Bronchial epithelial cell (primary cell): Measurements from ENCODE around the gene WDPCP. TPM values are rescaled to one million over a fixed set of nuclear protein-coding genes. Genes with fewer than 3 reads are reported as not detected.
"Not testable (repeated sequence)": the region's sequence is repeated elsewhere in the genome, so short reads cannot be mapped to it uniquely, and the experiment has no call there.

Experiments
- DNase-seq: peaks from one replicate; pipeline ENCODE4 v3.0.0-alpha.2; 2010; ENCODE audit warnings: low read depth
- FAIRE-seq: peaks from 2 replicates; lab custom pipeline; 2011; peaks lifted over from hg19 to GRCh38; lab: Jason Lieb, UNC
- H3K27me3 ChIP-seq: 2 replicates; pipeline ENCODE4 v1.5.1; 2011; ENCODE audit warnings: low read length; ENCODE audit not compliant: control insufficient read depth, insufficient read depth
- H3K36me3 ChIP-seq: 2 replicates; pipeline ENCODE4 v1.5.1; 2011; ENCODE audit warnings: low read length; ENCODE audit not compliant: control insufficient read depth, insufficient read depth
- H3K4me3 ChIP-seq: 2 replicates; pipeline ENCODE4 v1.5.1; 2011; ENCODE audit warnings: mild to moderate bottlenecking, low read depth, low read length, control low read depth
- CTCF ChIP-seq: IDR thresholded peaks from 2 replicates; pipeline ENCODE4 v1.5.1; 2011; ENCODE audit warnings: mild to moderate bottlenecking, moderate library complexity, low read length, control low read depth, inconsistent platforms; ENCODE audit not compliant: insufficient read depth, severe bottlenecking
- total RNA-seq: library from RNA; depleted of rRNA; stranded (reverse); fragments of >200 nt; gene quantifications from 2 replicates; pipeline ENCODE4 v1.2.1, GENCODE V29; 2014

WDPCP gene
- total RNA-seq, 1 donor from 2014 or later = 3.2 TPM

- no peak for TF ChIP-seq CTCF
- H3K36me3 ChIP-seq = no peaks in the 10 kb centered on the region
- no peaks in the 10 kb centered on the region for H3K27me3 ChIP-seq
- FAIRE-seq = no peak
- H3K4me3 ChIP-seq = no peak overlapping the region
- DNase-seq = no peak
These were observed 11.7 kb downstream of the WDPCP start for GRCh38 chr2:63576546-63576945.

- FAIRE-seq, H3K4me3 ChIP-seq, H3K36me3 ChIP-seq, DNase-seq, H3K27me3 ChIP-seq: not testable (repeated sequence)
These were observed 14.4 kb downstream of the WDPCP start for GRCh38 chr2:63573726-63574345.

- FAIRE-seq, H3K36me3 ChIP-seq, H3K27me3 ChIP-seq, DNase-seq, H3K4me3 ChIP-seq: not testable (repeated sequence)
These were observed 15.3 kb downstream of the WDPCP start for GRCh38 chr2:63573026-63573425.

- H3K27me3 ChIP-seq = no peaks in the 10 kb centered on the region
- DNase-seq = no peak
- H3K36me3 ChIP-seq = no peaks in the 10 kb centered on the region
- H3K4me3 ChIP-seq = no peak overlapping the region
- TF ChIP-seq CTCF = no peak
- FAIRE-seq = no peak
These were observed 16.3 kb downstream of the WDPCP start for GRCh38 chr2:63572001-63572400.

- no peak overlapping the region for H3K4me3 ChIP-seq
- no peaks in the 10 kb centered on the region for H3K36me3 ChIP-seq
- no peak for TF ChIP-seq CTCF
- no peaks in the 10 kb centered on the region for H3K27me3 ChIP-seq
- FAIRE-seq (no peak), DNase-seq (no peak)
These were observed 17.0 kb downstream of the WDPCP start for GRCh38 chr2:63571291-63571690.

- no peaks in the 10 kb centered on the region for H3K27me3 ChIP-seq
- TF ChIP-seq CTCF = no peak
- H3K36me3 ChIP-seq = no peaks in the 10 kb centered on the region
- no peak for FAIRE-seq
- DNase-seq = no peak
- no peak overlapping the region for H3K4me3 ChIP-seq
These were observed 18.5 kb downstream of the WDPCP start for GRCh38 chr2:63569740-63570139.

GRCh38 chr2:63562751-63563150 lies 25.5 kb downstream of the WDPCP start:
- Histone ChIP-seq H3K4me3 (no peak overlapping the region), H3K36me3 (no peaks in the 10 kb centered on the region), H3K27me3 (no peaks in the 10 kb centered on the region)
- TF ChIP-seq CTCF = no peak
- DNase-seq (no peak), FAIRE-seq (no peak)

GRCh38 chr2:63558922-63559321 lies 29.4 kb downstream of the WDPCP start:
- FAIRE-seq, H3K36me3 ChIP-seq, H3K27me3 ChIP-seq, H3K4me3 ChIP-seq, DNase-seq: not testable (repeated sequence)

- H3K4me3 ChIP-seq, FAIRE-seq, H3K27me3 ChIP-seq, H3K36me3 ChIP-seq, DNase-seq: not testable (repeated sequence)
These were observed 30.5 kb downstream of the WDPCP start for GRCh38 chr2:63557819-63558218.
